ENCODE measurements around the gene KLF9. TPM values are rescaled to one million over a fixed set of nuclear protein-coding genes. Genes with fewer than 3 reads are reported as not detected.

Gene KLF9
- total RNA-seq, 1 experiment from 2014 or later = 0.26 TPM

GRCh38 chr9:70403166-70403565 lies 11.3 kb downstream of the KLF9 start:
- H3K79me1 ChIP-seq (ENCODE audit: insufficient read depth, low read depth, low read length, poor library complexity, severe bottlenecking) = no peaks in the 10 kb centered on the region
- H3K4me1 Mint-ChIP-seq = peaks cover 18 to 20% of the 10 kb centered on the region in 2 experiments
- no peaks in the 10 kb centered on the region for H3K9me3 ChIP-seq (ENCODE audit: control insufficient read depth, low read depth, low read length)
- H3K23me2 ChIP-seq (ENCODE audit: insufficient read length, low read depth, low read length, poor library complexity, severe bottlenecking) = no peaks in the 10 kb centered on the region
- H3K27ac Mint-ChIP-seq = no peak overlapping the region; a peak in 1 of 7 replicates
- no peak overlapping the region for H3K4me2 ChIP-seq (ENCODE audit: insufficient read depth, insufficient read length, low read length)
- no peaks in the 10 kb centered on the region for H3K9me3 Mint-ChIP-seq
- H2AFZ ChIP-seq (ENCODE audit: low read length) = no peak overlapping the region
- no peak overlapping the region for H2BK5ac ChIP-seq (ENCODE audit: insufficient read length, low read length)
- no peak overlapping the region for H4K5ac ChIP-seq (ENCODE audit: insufficient read length, low read depth, low read length)
- no peak overlapping the region for H3K23ac ChIP-seq (ENCODE audit: insufficient read length, low read depth, low read length)
- H2BK15ac ChIP-seq (ENCODE audit: low read depth, low read length) = no peak overlapping the region
- TF ChIP-seq, protein P1, sequence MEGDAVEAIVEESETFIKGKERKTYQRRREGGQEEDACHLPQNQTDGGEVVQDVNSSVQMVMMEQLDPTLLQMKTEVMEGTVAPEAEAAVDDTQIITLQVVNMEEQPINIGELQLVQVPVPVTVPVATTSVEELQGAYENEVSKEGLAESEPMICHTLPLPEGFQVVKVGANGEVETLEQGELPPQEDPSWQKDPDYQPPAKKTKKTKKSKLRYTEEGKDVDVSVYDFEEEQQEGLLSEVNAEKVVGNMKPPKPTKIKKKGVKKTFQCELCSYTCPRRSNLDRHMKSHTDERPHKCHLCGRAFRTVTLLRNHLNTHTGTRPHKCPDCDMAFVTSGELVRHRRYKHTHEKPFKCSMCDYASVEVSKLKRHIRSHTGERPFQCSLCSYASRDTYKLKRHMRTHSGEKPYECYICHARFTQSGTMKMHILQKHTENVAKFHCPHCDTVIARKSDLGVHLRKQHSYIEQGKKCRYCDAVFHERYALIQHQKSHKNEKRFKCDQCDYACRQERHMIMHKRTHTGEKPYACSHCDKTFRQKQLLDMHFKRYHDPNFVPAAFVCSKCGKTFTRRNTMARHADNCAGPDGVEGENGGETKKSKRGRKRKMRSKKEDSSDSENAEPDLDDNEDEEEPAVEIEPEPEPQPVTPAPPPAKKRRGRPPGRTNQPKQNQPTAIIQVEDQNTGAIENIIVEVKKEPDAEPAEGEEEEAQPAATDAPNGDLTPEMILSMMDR (conservative IDR thresholded peaks at IDR 0.05) = no peak
- no peaks in the 10 kb centered on the region for H3K36me3 Mint-ChIP-seq (ENCODE audit: insufficient read depth in 1 of 3, low read depth in 3 of 3)
- H3K27ac ChIP-seq (ENCODE audit: insufficient read length, low read depth, low read length) = no peak overlapping the region
- peaks cover 7% of the 10 kb centered on the region for H3K4me1 ChIP-seq (ENCODE audit: insufficient read depth, low read length)
- no CpG with 5 or more reads among the region's 2 CpGs for WGBS (ENCODE audit: extremely low coverage, insufficient read length, low lambda C conversion rate)
- H3K27me3 Mint-ChIP-seq (ENCODE audit: low read depth) = peaks cover 19% of the 10 kb centered on the region
- no peak overlapping the region for H2BK12ac ChIP-seq (ENCODE audit: insufficient read length, low read depth, low read length)
- no peak overlapping the region for H3K4ac ChIP-seq (ENCODE audit: low read depth, low read length)
- no peak overlapping the region for H2BK120ac ChIP-seq (ENCODE audit: low read depth, low read length, poor library complexity, severe bottlenecking)
- no peak overlapping the region for H4K8ac ChIP-seq (replicated peaks; ENCODE audit: insufficient read length, low read depth, low read length)
- no peak overlapping the region for H3K4me3 Mint-ChIP-seq
- no peak overlapping the region for H3K14ac ChIP-seq (ENCODE audit: insufficient read depth, low read length)
- no peaks in the 10 kb centered on the region for H3K79me2 ChIP-seq (ENCODE audit: insufficient read depth, low read length)
- no peak overlapping the region for H3K56ac ChIP-seq (ENCODE audit: insufficient read length, low read depth, low read length)
- H3K9ac ChIP-seq (ENCODE audit: extremely low read depth, insufficient read length, low read length) = no peak overlapping the region
- no peak overlapping the region for H2BK20ac ChIP-seq (ENCODE audit: low read depth, low read length, poor library complexity, severe bottlenecking)
- no peak overlapping the region for H2AK5ac ChIP-seq (ENCODE audit: insufficient read length, low read length)
- no peak overlapping the region for H3T11ph ChIP-seq (ENCODE audit: low read length)
- no peaks in the 10 kb centered on the region for H3K27me3 ChIP-seq (ENCODE audit: insufficient read depth, low read length)
- no peaks in the 10 kb centered on the region for H4K20me1 ChIP-seq (ENCODE audit: control insufficient read depth, insufficient read depth, insufficient read length)
- DNase-seq = no peak
- H4K91ac ChIP-seq (ENCODE audit: insufficient read length, low read depth, low read length) = no peak overlapping the region
- no peak overlapping the region for H3K18ac ChIP-seq (ENCODE audit: insufficient read length, low read depth, low read length)

All from H9 (cell line).